GM11168 (cell line): Measurements from ENCODE around the gene SCNN1B.
"Not testable (repeated sequence)": the region's sequence is repeated elsewhere in the genome, so short reads cannot be mapped to it uniquely, and the experiment has no call there.

Experiments used
- in situ Hi-C: fragments of 300-500 bp; cut with MboI; formaldehyde crosslinking; loops from one replicate; pipeline ENCODE4 v1.12.0; 2022; ENCODE audit warnings: low sequenced_read_pairs; ENCODE audit not compliant: unreplicated experiment

SCNN1B gene

GRCh38 chr16:23288209-23288608 is 13.9 kb upstream of the SCNN1B start:
- in situ Hi-C loops, result no loop called here

GRCh38 chr16:23288726-23289512 is 13.2 kb upstream of the SCNN1B start:
- in situ Hi-C loops, result no loop called here

- in situ Hi-C loops, result no loop called here
These were observed 11.7 kb upstream of the SCNN1B start for GRCh38 chr16:23290189-23291062.

- in situ Hi-C loops, result no loop called here
These were observed 9.1 kb upstream of the SCNN1B start for GRCh38 chr16:23293016-23293415.

GRCh38 chr16:23294260-23294659 is 7.8 kb upstream of the SCNN1B start:
- in situ Hi-C loops, result no loop called here

- in situ Hi-C loops, result no loop called here
These were observed 5.1 kb upstream of the SCNN1B start for GRCh38 chr16:23296994-23297393.

GRCh38 chr16:23298290-23298915 is 3.7 kb upstream of the SCNN1B start:
- in situ Hi-C loops, result no loop called here

GRCh38 chr16:23299815-23300214 is 2.3 kb upstream of the SCNN1B start:
- in situ Hi-C loops, result not testable (repeated sequence)

- in situ Hi-C loops, result no loop called here
These were observed 654 bp upstream of the SCNN1B start for GRCh38 chr16:23301251-23302044.

- in situ Hi-C loops, result no loop called here
These were observed 1.6 kb downstream of the SCNN1B start for GRCh38 chr16:23303685-23304084.

- in situ Hi-C loops, result no loop called here
These were observed 2.5 kb downstream of the SCNN1B start for GRCh38 chr16:23304620-23305019.

GRCh38 chr16:23306199-23307100 is 4.3 kb downstream of the SCNN1B start:
- in situ Hi-C loops, result no loop called here

- in situ Hi-C loops, result no loop called here
These were observed 8.1 kb downstream of the SCNN1B start for GRCh38 chr16:23310217-23310616.

- in situ Hi-C loops, result no loop called here
These were observed 8.6 kb downstream of the SCNN1B start for GRCh38 chr16:23310744-23311143.

GRCh38 chr16:23316232-23316631 is 14.1 kb downstream of the SCNN1B start:
- in situ Hi-C loops, result no loop called here

GRCh38 chr16:23316634-23317265 is 14.6 kb downstream of the SCNN1B start:
- in situ Hi-C loops, result no loop called here

GRCh38 chr16:23317266-23317661 is 15.2 kb downstream of the SCNN1B start:
- in situ Hi-C loops, result no loop called here

- in situ Hi-C loops, result no loop called here
These were observed 15.6 kb downstream of the SCNN1B start for GRCh38 chr16:23317751-23318150.

GRCh38 chr16:23318639-23319038 is 16.5 kb downstream of the SCNN1B start:
- in situ Hi-C loops, result no loop called here
